ENCODE data around the gene EPG5. TPM values are rescaled to one million over a fixed set of nuclear protein-coding genes. Genes with fewer than 3 reads are reported as not detected.
A peak's percentile ranks its signal among the peaks of the same experiment; 100 is the strongest.

The EPG5 gene
- total and polyA plus RNA-seq, 2 of the 4 experiments (the other 2 are of a cell fraction), result 37.3 to 114 TPM

- Histone ChIP-seq H3K56ac (ENCODE audit: extremely low read depth, insufficient read depth, low read length) (no peak overlapping the region), H3K4ac (ENCODE audit: low read depth, low read length) (peak overlapping the region; percentile 99), H3K9ac (ENCODE audit: low read depth, low read length) (no peak overlapping the region), H3K27me3 (ENCODE audit: control insufficient read depth, insufficient read depth, low read length) (no peaks in the 10 kb centered on the region), H3K14ac (replicated peaks; ENCODE audit: low read depth, low read length) (peak overlapping the region; percentile 77; the same call in 1 of the 2 replicates), H2BK120ac (ENCODE audit: low read depth, low read length) (peak overlapping the region; percentile 99), H4K8ac (ENCODE audit: low read depth in 2 of 2, low read length in 2 of 2) (peak overlapping the region; percentile 83 to 96; a peak in 3 of 4 replicates), H4K20me1 (ENCODE audit: insufficient read depth, low read length) (no peaks in the 10 kb centered on the region), H3K36me3 (ENCODE audit: control insufficient read depth, insufficient read depth, low read length) (no peaks in the 10 kb centered on the region), H3K9me1 (ENCODE audit: insufficient read depth, low read length) (peaks cover 31% of the 10 kb centered on the region), H2AK5ac (ENCODE audit: low read depth, low read length) (peak overlapping the region; percentile 100), H3K23ac (ENCODE audit: low read depth, low read length) (peak overlapping the region; percentile 53; the same call in 1 of the 2 replicates), H3K79me1 (ENCODE audit: low read depth in 1 of 2, low read length in 2 of 2) (peaks cover 0 to 16% of the 10 kb centered on the region in 2 experiments; a peak in 2 of 4 replicates), H4K5ac (ENCODE audit: low read depth, low read length) (peak overlapping the region; percentile 38; the same call in 1 of the 2 replicates), H2AK9ac (replicated peaks; ENCODE audit: low read depth, low read length, poor library complexity) (peak overlapping the region; percentile 70), H2BK15ac (ENCODE audit: low read depth, low read length) (peak overlapping the region; percentile 99; the same call in 2 of the 3 replicates), H3K18ac (ENCODE audit: low read depth, low read length) (peak overlapping the region; percentile 8; the same call in 1 of the 2 replicates), H3K4me1 (ENCODE audit: control insufficient read depth, insufficient read depth, low read length) (peaks cover 21% of the 10 kb centered on the region), H3K4me2 (ENCODE audit: low read depth, low read length) (no peak overlapping the region), H4K91ac (ENCODE audit: insufficient read depth, low read depth, low read length) (peak overlapping the region; percentile 92), H2AFZ (replicated peaks; ENCODE audit: low read length, poor library complexity) (no peak overlapping the region), H3K9me3 (ENCODE audit: control insufficient read depth, insufficient read depth, low read length) (no peaks in the 10 kb centered on the region), H3K27ac (ENCODE audit: insufficient read depth, low read length) (no peak overlapping the region), H2BK5ac (ENCODE audit: low read depth, low read length, poor library complexity, severe bottlenecking) (peak overlapping the region; percentile 54), H3K4me3 (ENCODE audit: insufficient read depth, low read depth, low read length) (no peak overlapping the region), H2BK20ac (ENCODE audit: low read depth, low read length) (peak overlapping the region; percentile 99)
- ATAC-seq (ENCODE audit: low read depth) (no peak), DNase-seq (no peak)
- TF ChIP-seq RFX5 (IDR thresholded peaks at IDR 0.05; ENCODE audit: low read depth, low read length) (no peak), BHLHE40 (IDR thresholded peaks at IDR 0.05; ENCODE audit: low read depth, low read length) (no peak), USF2 (IDR thresholded peaks at IDR 0.05; ENCODE audit: low read depth, low read length) (no peak), MAZ (IDR thresholded peaks at IDR 0.05; ENCODE audit: borderline replicate concordance, low read depth, low read length) (no peak), CHD1 (IDR thresholded peaks at IDR 0.05; ENCODE audit: low read depth, low read length) (no peak), CEBPB (IDR thresholded peaks at IDR 0.05; ENCODE audit: low read depth, low read length) (no peak), SMC3 (IDR thresholded peaks at IDR 0.05; ENCODE audit: low read depth, low read length) (no peak), FOS (IDR thresholded peaks at IDR 0.05; ENCODE audit: low read depth, low read length) (no peak), POLR2A (IDR thresholded peaks at IDR 0.05; ENCODE audit: low read depth, low read length) (no peak), ELK1 (IDR thresholded peaks at IDR 0.05; ENCODE audit: borderline replicate concordance, low read depth, low read length) (no peak), MAFK (IDR thresholded peaks at IDR 0.05; ENCODE audit: low read depth, low read length) (no peak), NFE2L2 (IDR thresholded peaks at IDR 0.05; ENCODE audit: low read depth, low read length) (no peak)
- ChIA-PET POLR2A (ENCODE audit: unreplicated experiment) (no interaction called here), CTCF (no interaction called here)
- in situ Hi-C loops (cut with MboI; ENCODE audit: low sequenced_read_pairs), result no loop called here
- no TSS peak for BruUV-seq (replicated peaks)
- WGBS, 2 experiments (ENCODE audit: extremely low coverage in 2 of 2, insufficient read length in 1 of 2), result 83% methylated on average over 4 of the region's 4 CpGs; no CpG with 5 or more reads in 1 of the 2 experiments
- dilution Hi-C loops (cut with HindIII; ENCODE audit: low sequenced_read_pairs, unreplicated experiment), result no loop called here
- intact Hi-C loops (cut with micrococcal nuclease), result no loop called here
Observed at GRCh38 chr18:45826084-45826483, 141.0 kb downstream of the EPG5 start.

Measured in IMR-90 (cell line).